ENCODE results near the gene LTV1.
"Not testable (repeated sequence)": the region's sequence is repeated elsewhere in the genome, so short reads cannot be mapped to it uniquely, and the experiment has no call there.

Gene LTV1

DNA sequence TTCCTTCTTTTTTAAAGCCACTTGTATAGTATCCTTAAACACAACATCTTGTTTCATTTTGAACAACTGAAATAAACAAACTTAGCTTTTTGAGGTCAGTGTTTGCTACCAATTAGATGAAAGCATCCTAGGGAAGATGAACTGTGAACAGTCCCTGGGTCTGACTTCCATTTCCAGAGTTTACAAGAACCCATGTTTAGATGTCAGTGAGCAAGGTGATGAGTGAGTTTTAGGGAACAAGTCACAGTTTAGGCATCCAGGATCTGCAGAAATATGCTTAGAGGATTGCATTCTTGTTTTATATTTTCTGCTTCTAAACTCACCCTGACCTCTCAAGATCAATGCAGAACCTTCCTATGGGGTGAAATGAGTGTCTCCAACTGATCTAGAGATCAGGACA lies 24.1 kb downstream of the LTV1 start:
- H3K27ac ChIP-seq: no peak overlapping the region
- TF ChIP-seq, protein P1, sequence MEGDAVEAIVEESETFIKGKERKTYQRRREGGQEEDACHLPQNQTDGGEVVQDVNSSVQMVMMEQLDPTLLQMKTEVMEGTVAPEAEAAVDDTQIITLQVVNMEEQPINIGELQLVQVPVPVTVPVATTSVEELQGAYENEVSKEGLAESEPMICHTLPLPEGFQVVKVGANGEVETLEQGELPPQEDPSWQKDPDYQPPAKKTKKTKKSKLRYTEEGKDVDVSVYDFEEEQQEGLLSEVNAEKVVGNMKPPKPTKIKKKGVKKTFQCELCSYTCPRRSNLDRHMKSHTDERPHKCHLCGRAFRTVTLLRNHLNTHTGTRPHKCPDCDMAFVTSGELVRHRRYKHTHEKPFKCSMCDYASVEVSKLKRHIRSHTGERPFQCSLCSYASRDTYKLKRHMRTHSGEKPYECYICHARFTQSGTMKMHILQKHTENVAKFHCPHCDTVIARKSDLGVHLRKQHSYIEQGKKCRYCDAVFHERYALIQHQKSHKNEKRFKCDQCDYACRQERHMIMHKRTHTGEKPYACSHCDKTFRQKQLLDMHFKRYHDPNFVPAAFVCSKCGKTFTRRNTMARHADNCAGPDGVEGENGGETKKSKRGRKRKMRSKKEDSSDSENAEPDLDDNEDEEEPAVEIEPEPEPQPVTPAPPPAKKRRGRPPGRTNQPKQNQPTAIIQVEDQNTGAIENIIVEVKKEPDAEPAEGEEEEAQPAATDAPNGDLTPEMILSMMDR (conservative IDR thresholded peaks at IDR 0.05): no peak

DNA sequence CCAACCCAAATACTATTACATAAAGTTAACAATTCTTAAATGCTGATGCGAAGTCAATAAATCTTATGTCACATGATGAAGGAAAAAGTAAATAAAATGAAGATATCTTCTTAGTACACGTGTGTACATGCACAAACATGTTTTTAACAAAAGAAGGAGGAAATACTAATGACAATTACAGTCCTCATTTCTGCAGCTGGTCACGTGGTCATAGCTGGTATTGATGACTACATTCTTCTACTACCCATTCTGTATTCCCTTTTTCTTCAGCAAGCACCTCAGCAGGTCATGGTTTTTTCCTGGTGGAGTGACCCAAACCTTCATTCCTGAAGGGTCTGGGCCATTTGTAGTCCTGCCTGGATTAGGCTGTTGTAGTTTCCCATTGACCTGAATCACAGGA lies 25.7 kb downstream of the LTV1 start:
- not testable (repeated sequence) for H3K27ac ChIP-seq

DNA sequence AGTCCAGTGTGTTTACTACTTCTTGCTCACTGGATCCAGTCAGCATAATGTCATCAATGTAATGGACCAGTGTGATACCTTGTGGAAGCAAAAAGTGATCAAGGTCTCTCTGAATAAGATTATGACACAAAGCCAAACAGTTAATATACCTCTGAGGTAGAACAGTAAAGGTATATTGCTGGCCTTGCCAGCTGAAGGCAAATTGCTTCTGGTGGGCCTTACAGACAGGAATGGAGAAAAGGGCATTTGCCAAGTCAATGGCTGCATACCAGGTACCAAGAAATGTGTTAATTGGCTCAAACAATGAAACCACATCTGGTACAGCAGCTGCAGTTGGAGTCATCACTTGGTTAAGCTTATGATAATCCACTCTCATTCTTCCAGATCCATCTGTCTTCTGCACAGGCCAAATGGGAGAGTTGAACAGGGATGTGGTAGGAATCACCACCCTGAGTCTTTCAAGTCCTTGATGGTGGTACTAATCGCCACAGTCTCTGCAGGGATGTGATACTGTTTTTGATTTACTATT lies 28.1 kb downstream of the LTV1 start:
- H3K27ac ChIP-seq: not testable (repeated sequence)

DNA sequence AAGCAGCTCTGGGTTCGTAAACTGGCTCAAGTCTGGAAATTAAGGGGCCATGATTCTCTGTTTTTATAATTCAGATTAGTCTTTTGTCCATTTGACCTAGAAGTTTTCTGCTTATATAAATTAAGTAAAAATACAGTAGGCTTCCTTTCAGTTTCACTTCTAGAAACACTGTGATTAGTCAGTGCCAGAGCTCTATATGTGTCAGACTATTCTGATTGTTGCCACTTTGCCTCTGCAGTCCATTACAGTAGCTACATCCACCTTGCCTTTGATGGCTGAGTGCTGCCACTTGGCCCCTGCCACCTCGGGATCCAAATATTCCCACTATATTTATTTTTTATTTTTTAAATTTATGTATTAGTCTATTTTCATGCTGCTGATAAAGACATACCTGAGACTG lies 29.1 kb downstream of the LTV1 start:
- TF ChIP-seq, protein P1 (conservative IDR thresholded peaks at IDR 0.05): no peak
- no peak overlapping the region for H3K27ac ChIP-seq

DNA sequence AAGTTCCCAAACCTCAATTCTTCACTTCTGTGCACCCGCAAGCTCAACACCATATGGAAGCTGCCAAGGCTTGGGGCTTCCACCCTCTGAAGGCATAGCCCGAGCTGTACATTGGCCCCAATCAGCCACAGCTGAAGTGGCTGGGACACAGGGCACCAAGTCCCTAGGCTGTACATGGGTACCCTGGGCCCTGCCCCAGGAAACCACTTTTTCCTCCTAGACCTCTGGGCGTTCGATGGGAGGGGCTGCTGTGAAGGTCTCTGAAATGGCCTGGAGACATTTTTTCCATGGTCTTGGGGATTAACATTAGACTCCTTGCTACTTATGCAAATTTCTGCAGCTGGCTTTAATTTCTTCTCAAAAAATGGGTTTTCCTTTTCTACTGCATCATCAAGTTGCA lies 30.5 kb downstream of the LTV1 start:
- H3K27ac ChIP-seq: not testable (repeated sequence)

DNA sequence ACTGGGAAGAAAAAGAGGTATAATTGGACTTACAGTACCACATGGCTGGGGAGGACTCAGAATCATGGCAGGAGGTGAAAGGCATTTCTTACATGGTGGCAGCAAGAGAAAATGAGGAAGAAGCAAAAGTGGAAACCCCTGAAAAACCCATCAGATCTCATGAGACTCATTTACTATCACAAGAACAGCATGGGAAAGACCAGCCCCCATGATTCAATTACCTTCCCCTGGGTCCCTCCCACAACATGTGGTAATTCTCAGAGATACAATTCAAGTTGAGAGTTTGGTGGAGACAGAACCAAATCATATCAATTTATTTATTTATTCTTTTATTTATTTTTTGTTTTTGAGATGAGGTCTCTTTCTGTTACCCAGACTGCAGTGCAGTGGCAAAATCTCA lies 31.4 kb downstream of the LTV1 start:
- H3K27ac ChIP-seq: not testable (repeated sequence)

DNA sequence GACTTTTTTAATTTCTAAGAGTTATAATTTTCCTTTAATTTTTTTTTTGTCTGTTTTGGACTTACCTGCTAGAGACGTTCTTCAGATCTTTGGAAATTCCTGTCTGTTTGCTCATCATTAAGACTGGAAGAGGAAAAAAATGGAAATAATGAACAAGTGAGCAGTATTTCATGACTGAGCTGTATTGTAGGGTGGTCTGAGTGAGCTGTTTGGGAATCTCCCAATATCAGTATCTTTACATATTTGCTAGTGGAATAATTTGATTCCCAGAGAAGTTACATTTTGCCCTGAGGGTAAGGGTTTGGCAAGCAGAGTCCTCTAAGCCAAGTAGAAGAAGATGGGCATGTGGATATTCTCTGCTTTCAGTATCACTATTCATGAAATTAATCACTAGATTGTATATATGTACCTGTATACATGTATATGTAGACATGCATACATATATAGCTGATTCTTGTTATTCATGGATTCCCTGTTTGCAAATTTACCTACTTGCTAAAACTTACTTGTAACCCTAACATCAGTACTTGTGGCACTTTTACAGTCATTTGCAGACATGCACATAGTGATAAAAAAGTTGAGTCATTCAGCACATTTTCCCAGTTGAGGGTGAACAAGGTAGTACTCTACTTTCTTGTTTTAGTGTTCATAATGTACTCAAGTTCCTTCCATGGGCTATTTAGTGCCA lies 34.6 kb downstream of the LTV1 start:
- no peak overlapping the region for H3K27ac ChIP-seq
- TF ChIP-seq, protein P1 (conservative IDR thresholded peaks at IDR 0.05): no peak

DNA sequence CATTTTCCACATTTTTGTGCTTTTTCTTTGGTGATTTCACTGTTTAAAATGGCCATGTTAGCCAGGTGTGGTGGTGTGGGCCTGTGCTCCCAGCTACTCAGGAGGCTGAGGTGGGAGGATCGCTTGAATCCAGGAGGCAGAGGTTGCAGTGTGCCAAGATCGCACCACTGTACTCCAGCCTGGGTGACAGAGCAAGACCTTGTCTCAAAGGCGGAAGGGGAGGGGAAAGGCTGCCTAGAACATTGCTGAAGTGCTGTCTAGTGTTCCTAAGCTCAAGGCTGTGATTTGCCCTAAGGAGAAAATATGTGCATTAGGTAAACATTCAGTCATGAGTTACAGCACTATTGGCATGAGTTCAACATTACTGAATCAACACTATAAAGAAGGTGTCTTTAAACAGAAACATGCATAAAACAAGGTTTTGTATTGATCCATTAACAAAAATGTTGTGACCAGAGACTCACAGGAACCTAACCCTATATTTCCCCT lies 35.2 kb downstream of the LTV1 start:
- TF ChIP-seq, protein P1 (conservative IDR thresholded peaks at IDR 0.05): no peak
- H3K27ac ChIP-seq: no peak overlapping the region

DNA sequence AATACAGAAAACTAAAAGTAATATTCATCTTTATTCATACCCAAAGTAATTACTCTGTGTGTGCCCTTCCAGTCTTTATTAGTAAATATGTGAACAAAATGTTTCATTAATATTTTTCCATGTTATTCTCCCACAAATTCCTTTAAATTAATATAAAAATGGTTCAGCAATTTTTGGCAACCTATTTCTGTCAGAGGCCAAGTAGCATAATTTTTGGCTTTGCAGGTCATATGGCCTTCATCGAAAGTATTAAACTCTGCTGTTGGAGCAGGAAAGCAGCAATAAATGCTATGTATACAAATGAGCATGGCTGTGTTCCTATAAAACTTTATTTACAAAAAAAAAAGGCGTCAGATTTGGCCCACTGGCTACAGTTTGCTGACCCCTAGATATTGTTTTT lies 37.3 kb downstream of the LTV1 start:
- TF ChIP-seq, protein P1 (conservative IDR thresholded peaks at IDR 0.05): no peak
- no peak overlapping the region for H3K27ac ChIP-seq

DNA sequence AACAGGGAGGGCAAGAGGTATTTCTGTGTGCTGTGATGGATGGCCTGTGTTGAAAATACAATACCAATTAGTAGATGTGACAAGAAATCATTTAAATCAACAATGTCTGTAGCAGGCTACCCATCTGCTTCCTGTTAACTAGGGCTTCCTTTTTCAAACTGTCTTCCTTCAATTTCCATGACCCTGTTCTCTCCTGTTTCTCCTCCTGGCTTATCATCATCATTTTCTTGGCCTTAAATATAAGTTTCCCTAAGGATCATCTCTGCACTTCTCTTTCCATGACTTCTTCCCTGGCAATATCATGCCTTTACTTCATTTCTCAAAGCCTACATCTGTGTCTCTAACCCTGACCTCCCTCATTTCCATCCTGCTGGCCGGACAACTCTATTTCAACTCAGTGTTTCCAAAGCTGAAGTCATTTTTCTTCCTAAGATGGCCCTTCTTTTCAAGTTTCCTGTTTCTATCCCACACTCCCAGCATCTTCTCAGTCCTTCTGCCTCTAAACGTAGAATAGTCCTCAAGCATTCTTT lies 39.3 kb downstream of the LTV1 start:
- TF ChIP-seq, protein P1 (conservative IDR thresholded peaks at IDR 0.05): no peak
- H3K27ac ChIP-seq: no peak overlapping the region

Measured in VCaP (cell line).